Endothelial cell of umbilical vein (primary cell): ENCODE measurements around the gene PKD1. TPM values are rescaled to one million over a fixed set of nuclear protein-coding genes. Genes with fewer than 3 reads are reported as not detected.

Source experiments
- BruUV-seq: library from RNA; stranded (reverse); fragments of 400-500 nt; replicated peaks from 2 replicates; lab custom pipeline; 2021; lab: Mats Ljungman, UMichigan
- CTCF ChIA-PET: fragments of 300-600, 350-600 bp; sonication (Branson Sonifier 250); formaldehyde crosslinking; loops from one replicate; lab custom pipeline; 2021; ENCODE audit warnings: antibody characterized with exemption, inconsistent platforms; lab: Charles Lee
- POLR2A ChIA-PET: fragments of 300-600, 350-600 bp; sonication (Branson Sonifier 250); formaldehyde crosslinking; loops from one replicate; lab custom pipeline; 2021; ENCODE audit warnings: antibody characterized with exemption, inconsistent platforms; lab: Charles Lee
- DNase-seq: peaks from one replicate; pipeline ENCODE4 v3.0.0-alpha.2; 2011; ENCODE audit warnings: low read depth, low spot score
- FAIRE-seq: peaks from 2 replicates; lab custom pipeline; 2011; peaks lifted over from hg19 to GRCh38; lab: Jason Lieb, UNC
- H2AFZ ChIP-seq: 2 replicates; pipeline ENCODE4 v1.6.0; 2012; ENCODE audit warnings: low read depth, low read length, control low read depth, inconsistent platforms
- H3K27ac ChIP-seq: 2 replicates; pipeline ENCODE4 v1.5.1; 2011; ENCODE audit warnings: low read depth, mild to moderate bottlenecking, control low read depth, low read length, moderate library complexity; ENCODE audit not compliant: insufficient read depth
- H3K27me3 ChIP-seq, 2 experiments: 2 replicates each; pipeline versions ENCODE4 v1.6.0 to v1.6.1; 2011; ENCODE audit warnings: low read length in 2 of 2, mixed read lengths in 1 of 2; ENCODE audit not compliant: control insufficient read depth in 2 of 2, insufficient read depth in 2 of 2
- H3K36me3 ChIP-seq, 2 experiments: 2 replicates in 1 of 2; 3 replicates in 1 of 2; pipeline ENCODE4 v1.5.1; 2011; ENCODE audit warnings: low read length in 2 of 2, mild to moderate bottlenecking in 1 of 2, moderate library complexity in 1 of 2; ENCODE audit not compliant: control insufficient read depth in 2 of 2, insufficient read depth in 2 of 2; ENCODE audit errors: extremely low read depth in 1 of 2
- H3K4me1 ChIP-seq: 3 replicates; pipeline ENCODE4 v1.5.1; 2011; ENCODE audit warnings: mild to moderate bottlenecking, low read length; ENCODE audit not compliant: control insufficient read depth, insufficient read depth; ENCODE audit errors: extremely low read depth
- H3K4me2 ChIP-seq: 2 replicates; pipeline ENCODE4 v1.6.1; 2011; ENCODE audit warnings: low read length, control low read depth, mixed read lengths; ENCODE audit not compliant: insufficient read depth
- H3K4me3 ChIP-seq, 3 experiments: fragments of 200-600 bp in 1 of 3; sonication (generic), shearing (Covaris generic) in 1 of 3; replicated peaks in 1 of 3; 2 replicates each; pipeline ENCODE4 v1.5.1; 2011 to 2016; ENCODE audit warnings: control low read depth in 3 of 3, low read length in 3 of 3, mild to moderate bottlenecking in 2 of 3, inconsistent platforms in 1 of 3, low read depth in 1 of 3, moderate library complexity in 1 of 3; ENCODE audit not compliant: insufficient read depth in 1 of 3
- H3K79me2 ChIP-seq: 2 replicates; pipeline ENCODE4 v1.6.0; 2012; ENCODE audit warnings: low read length, inconsistent platforms; ENCODE audit not compliant: control insufficient read depth, insufficient read depth
- H3K9ac ChIP-seq: replicated peaks from 2 replicates; pipeline ENCODE3; 2011; ENCODE audit warnings: low read length, control low read depth; ENCODE audit not compliant: insufficient read depth; ENCODE audit errors: extremely low read depth
- H3K9me1 ChIP-seq: replicated peaks from 3 replicates; pipeline ENCODE4 v1.6.0; 2011; ENCODE audit warnings: mild to moderate bottlenecking, low read length; ENCODE audit not compliant: control insufficient read depth, insufficient read depth; ENCODE audit errors: extremely low read depth
- H3K9me3 ChIP-seq: replicated peaks from 2 replicates; pipeline ENCODE4 v1.5.1; 2012; ENCODE audit warnings: low read length, inconsistent platforms; ENCODE audit not compliant: control insufficient read depth, insufficient read depth
- H4K20me1 ChIP-seq: replicated peaks from 2 replicates; pipeline ENCODE3; 2011; ENCODE audit warnings: mild to moderate bottlenecking, low read length; ENCODE audit not compliant: control insufficient read depth, insufficient read depth; ENCODE audit errors: extremely low read depth
- EZH2 ChIP-seq: IDR thresholded peaks from 2 replicates; pipeline ENCODE4 v1.6.1; 2012; ENCODE audit warnings: borderline replicate concordance, low read depth, mild to moderate bottlenecking, moderate library complexity, low read length, inconsistent platforms; ENCODE audit not compliant: severe bottlenecking
- FOS ChIP-seq: IDR thresholded peaks from 2 replicates; pipeline ENCODE4 v1.6.1; 2011; ENCODE audit warnings: mild to moderate bottlenecking, low read length, moderate library complexity, borderline replicate concordance; ENCODE audit not compliant: insufficient read depth
- GATA2 ChIP-seq: IDR thresholded peaks from 2 replicates; pipeline ENCODE4 v1.7.0; 2011; ENCODE audit warnings: low read depth, mild to moderate bottlenecking, moderate library complexity, mixed read lengths, low read length; ENCODE audit not compliant: insufficient read length, insufficient read depth
- JUN ChIP-seq: IDR thresholded peaks from 2 replicates; pipeline ENCODE4 v1.6.1; 2011; ENCODE audit warnings: borderline replicate concordance, low read depth; ENCODE audit not compliant: insufficient read length, insufficient read depth
- MYC ChIP-seq: IDR thresholded peaks from one replicate; pipeline ENCODE4 v1.6.1; 2011; ENCODE audit warnings: mild to moderate bottlenecking, low read depth, low read length
- POLR2A ChIP-seq: IDR thresholded peaks from 2 replicates; pipeline ENCODE4 v1.6.1; 2012; ENCODE audit warnings: low read depth, mild to moderate bottlenecking, control low read depth, low read length
- POLR2AphosphoS5 ChIP-seq: IDR thresholded peaks from 2 replicates; pipeline ENCODE4 v1.6.1; 2012; ENCODE audit warnings: low read depth, mild to moderate bottlenecking, control low read depth, low read length, moderate library complexity; ENCODE audit not compliant: insufficient read depth
- dilution Hi-C: fragments of 300-500 bp; cut with MboI; formaldehyde crosslinking; loops from one replicate; pipeline ENCODE4 v1.15.0; 2019; ENCODE audit warnings: low sequenced_read_pairs; ENCODE audit not compliant: extremely low pct_ligation_motif_present
- intact Hi-C: fragments of 100-400 bp; cut with micrococcal nuclease; formaldehyde crosslinking; loops from one replicate; pipeline ENCODE4 v1.10.0; 2022
- polyA plus RNA-seq, 4 experiments: library from polyadenylated mRNA; depleted of rRNA in 3 of 4; stranded (reverse) in 3 of 4; unstranded in 1 of 4; fragments of >200 nt; gene quantifications; 2 replicates each; pipeline versions ENCODE4 v1.2.1 to v1.2.3, GENCODE V29; 2011 to 2012; ENCODE audit warnings: missing spikeins in 1 of 4
- total RNA-seq: library from RNA; stranded (reverse); gene quantifications from 2 replicates; pipeline ENCODE4 v1.2.3, GENCODE V29; 2021
- TF ChIP-seq, protein P1 (sequence below), 2 donors: IDR thresholded peaks; 1 replicate in 1 of 2; 2 replicates in 1 of 2; pipeline ENCODE4 v1.5.1; 2011; ENCODE audit warnings: low read length in 2 of 2, mild to moderate bottlenecking in 2 of 2, moderate library complexity in 2 of 2, control low read depth in 1 of 2, inconsistent platforms in 1 of 2, low read depth in 1 of 2; ENCODE audit not compliant: insufficient read depth in 1 of 2; ENCODE audit errors: extremely low read depth in 1 of 2
- TF ChIP-seq, protein P2 (sequence below): IDR thresholded peaks from 2 replicates; pipeline ENCODE4 v1.6.1; 2011; ENCODE audit not compliant: insufficient read depth, insufficient read length

Gene PKD1
- total and polyA plus RNA-seq, 2 donors (not counting 3 experiments of a cell fraction or from before 2014, with no cell fraction given) = 52.5 to 102 TPM

DNA sequence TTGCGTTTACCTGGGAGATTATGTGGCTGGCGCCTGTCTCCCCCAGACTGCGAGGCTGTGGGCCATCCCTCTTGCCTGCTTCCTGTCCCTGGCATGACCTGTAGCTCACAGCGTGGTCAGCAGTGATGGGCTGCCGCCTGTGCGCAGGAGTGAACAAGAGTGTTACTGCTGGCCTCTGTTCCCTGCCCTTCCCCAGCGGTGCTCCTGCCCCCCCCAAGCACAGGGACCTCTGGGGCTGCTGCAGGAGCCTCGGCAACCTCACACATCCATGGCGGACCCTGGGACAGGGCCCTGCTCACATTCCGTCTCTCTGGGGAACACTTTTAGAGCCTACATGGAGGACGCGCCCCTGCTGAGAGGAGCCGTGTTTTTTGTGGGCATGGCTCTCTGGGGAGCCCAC lies 77.3 kb downstream of the PKD1 start:
- H3K4me1 ChIP-seq = no peaks in the 10 kb centered on the region
- POLR2A ChIA-PET = no interaction called here
- no peak for DNase-seq
- H3K27ac ChIP-seq = no peak overlapping the region
- H3K9me1 ChIP-seq = no peaks in the 10 kb centered on the region
- H2AFZ ChIP-seq = no peak overlapping the region
- H3K27me3 ChIP-seq = no peaks in the 10 kb centered on the region
- intact Hi-C loops = no loop called here
- H3K79me2 ChIP-seq = no peaks in the 10 kb centered on the region
- dilution Hi-C loops = no loop called here
- H4K20me1 ChIP-seq = no peaks in the 10 kb centered on the region
- no peaks in the 10 kb centered on the region for H3K9me3 ChIP-seq
- TF ChIP-seq JUN = no peak
- no peak for TF ChIP-seq POLR2AphosphoS5
- no peak for TF ChIP-seq POLR2A
- no peak for TF ChIP-seq EZH2
- H3K36me3 ChIP-seq = peaks cover 2 to 51% of the 10 kb centered on the region in 2 experiments
- FAIRE-seq = no peak
- BruUV-seq = no TSS peak
- no peak overlapping the region for H3K9ac ChIP-seq
- H3K4me3 ChIP-seq = no peak overlapping the region
- CTCF ChIA-PET = interaction anchor here (1.0 kb wide), 1 partner anchor 83 kb away, joined by 3 read pairs; no protein-coding TSS in a partner anchor
- H3K4me2 ChIP-seq = no peak overlapping the region

DNA sequence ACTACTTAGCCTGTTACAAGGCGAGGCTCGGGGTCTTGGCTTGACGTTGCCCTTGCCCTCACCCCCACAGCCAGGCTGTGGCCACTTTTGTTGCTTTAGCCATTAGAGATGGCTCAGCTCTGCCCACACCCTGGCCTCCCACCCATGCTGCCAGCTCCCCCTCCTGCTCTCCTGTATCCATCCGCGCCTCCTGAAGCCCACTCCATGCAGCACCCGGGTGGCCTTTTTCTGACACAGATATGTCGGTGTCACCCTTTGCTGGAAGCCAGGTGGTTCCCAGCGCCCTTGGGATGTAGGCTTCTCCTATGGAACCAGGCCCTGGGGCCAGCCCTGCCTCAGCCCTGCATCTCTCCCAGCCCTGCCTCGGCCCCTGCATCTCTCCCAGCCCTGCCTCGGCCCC lies 78.3 kb downstream of the PKD1 start:
- H3K79me2 ChIP-seq = no peaks in the 10 kb centered on the region
- H3K27me3 ChIP-seq = no peaks in the 10 kb centered on the region
- dilution Hi-C loops = no loop called here
- DNase-seq (no peak), FAIRE-seq (no peak)
- no TSS peak for BruUV-seq
- H3K4me3 ChIP-seq = no peak overlapping the region
- peaks cover 5 to 49% of the 10 kb centered on the region in 2 experiments for H3K36me3 ChIP-seq
- H3K4me1 ChIP-seq = no peaks in the 10 kb centered on the region
- CTCF ChIA-PET = interaction anchor here (1.2 to 3.1 kb wide), 2 partner anchors 10 to 34 kb away, joined by 3 to 93 read pairs; partner anchors contain the start of genes NTHL1 and TSC2
- H2AFZ ChIP-seq = no peak overlapping the region
- no peaks in the 10 kb centered on the region for H4K20me1 ChIP-seq
- no peaks in the 10 kb centered on the region for H3K9me1 ChIP-seq
- H3K27ac ChIP-seq = no peak overlapping the region
- TF ChIP-seq POLR2A = no peak
- TF ChIP-seq, protein P1, sequence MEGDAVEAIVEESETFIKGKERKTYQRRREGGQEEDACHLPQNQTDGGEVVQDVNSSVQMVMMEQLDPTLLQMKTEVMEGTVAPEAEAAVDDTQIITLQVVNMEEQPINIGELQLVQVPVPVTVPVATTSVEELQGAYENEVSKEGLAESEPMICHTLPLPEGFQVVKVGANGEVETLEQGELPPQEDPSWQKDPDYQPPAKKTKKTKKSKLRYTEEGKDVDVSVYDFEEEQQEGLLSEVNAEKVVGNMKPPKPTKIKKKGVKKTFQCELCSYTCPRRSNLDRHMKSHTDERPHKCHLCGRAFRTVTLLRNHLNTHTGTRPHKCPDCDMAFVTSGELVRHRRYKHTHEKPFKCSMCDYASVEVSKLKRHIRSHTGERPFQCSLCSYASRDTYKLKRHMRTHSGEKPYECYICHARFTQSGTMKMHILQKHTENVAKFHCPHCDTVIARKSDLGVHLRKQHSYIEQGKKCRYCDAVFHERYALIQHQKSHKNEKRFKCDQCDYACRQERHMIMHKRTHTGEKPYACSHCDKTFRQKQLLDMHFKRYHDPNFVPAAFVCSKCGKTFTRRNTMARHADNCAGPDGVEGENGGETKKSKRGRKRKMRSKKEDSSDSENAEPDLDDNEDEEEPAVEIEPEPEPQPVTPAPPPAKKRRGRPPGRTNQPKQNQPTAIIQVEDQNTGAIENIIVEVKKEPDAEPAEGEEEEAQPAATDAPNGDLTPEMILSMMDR (IDR thresholded peaks at IDR 0.05; ENCODE audit: extremely low read depth in 1 of 2, insufficient read depth in 1 of 2, low read depth in 1 of 2, low read length in 2 of 2) = no peak
- TF ChIP-seq, protein P2, sequence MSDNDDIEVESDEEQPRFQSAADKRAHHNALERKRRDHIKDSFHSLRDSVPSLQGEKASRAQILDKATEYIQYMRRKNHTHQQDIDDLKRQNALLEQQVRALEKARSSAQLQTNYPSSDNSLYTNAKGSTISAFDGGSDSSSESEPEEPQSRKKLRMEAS = no peak
- no peak for TF ChIP-seq MYC
- no peak for TF ChIP-seq POLR2AphosphoS5
- TF ChIP-seq FOS = no peak
- no peak for TF ChIP-seq EZH2
- no peak for TF ChIP-seq JUN
- no peak for TF ChIP-seq GATA2
- POLR2A ChIA-PET = no interaction called here
- no peak overlapping the region for H3K4me2 ChIP-seq
- intact Hi-C loops = loop anchor here (2.0 kb wide), 1 partner anchor 35 kb away; no protein-coding TSS in a partner anchor
- no peaks in the 10 kb centered on the region for H3K9me3 ChIP-seq
- H3K9ac ChIP-seq = no peak overlapping the region
